COLO668 (cell line): ENCODE measurements around the gene PYGO2.
A peak's percentile ranks its signal among the peaks of the same experiment; 100 is the strongest.

Source experiments
- DNase-seq: peaks from one replicate; lab custom pipeline; 2025; ENCODE audit not compliant: unreplicated experiment; lab: John Stamatoyannopoulos, UW

Gene PYGO2

DNA sequence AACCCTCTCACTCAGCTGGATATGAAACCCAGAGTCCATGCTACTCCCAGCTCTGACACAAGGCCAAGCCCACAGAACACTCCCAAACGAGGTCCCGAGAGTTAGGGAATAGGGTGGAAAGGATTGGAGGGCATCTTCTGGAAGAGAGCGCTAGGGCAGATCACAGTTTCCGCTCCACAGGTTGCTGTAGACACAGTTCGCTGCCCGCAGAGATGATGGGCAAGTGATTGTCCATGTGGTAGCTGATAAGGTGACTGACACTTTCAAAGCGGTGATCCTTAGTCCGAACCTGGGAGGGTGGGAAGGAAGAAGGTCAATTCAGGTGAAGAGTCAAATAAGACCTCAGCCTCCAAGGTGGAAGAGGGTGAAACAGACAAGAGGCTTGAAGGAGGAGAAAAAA lies 2.1 kb upstream of the PYGO2 start:
- DNase-seq = no peak

DNA sequence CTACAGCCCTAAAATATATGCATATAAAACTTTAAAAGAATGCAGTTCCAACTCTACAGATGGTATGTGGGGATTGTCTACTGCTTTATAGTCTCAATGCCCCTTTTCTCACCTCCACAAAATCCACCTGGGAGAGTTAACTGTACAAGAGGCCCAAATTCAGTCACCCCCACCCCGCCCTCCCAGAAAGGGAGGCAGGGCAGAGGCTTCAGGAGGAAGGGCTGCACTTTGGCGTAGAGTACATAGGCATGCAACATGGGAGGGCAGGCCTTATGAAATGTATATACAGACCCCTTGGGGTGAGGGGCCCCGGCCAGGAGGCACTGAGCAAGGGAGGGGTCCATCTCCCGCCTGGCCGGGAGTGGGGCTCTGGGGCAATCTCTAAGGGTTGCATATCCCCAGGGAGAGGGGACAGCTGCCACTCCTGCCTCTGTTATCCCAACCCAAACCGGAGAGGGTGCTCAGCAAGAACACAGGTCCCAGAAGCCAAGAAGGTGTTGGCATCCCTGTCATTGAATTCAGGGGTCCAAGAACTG lies 1.3 kb upstream of the PYGO2 start:
- DNase-seq = no peak

DNA sequence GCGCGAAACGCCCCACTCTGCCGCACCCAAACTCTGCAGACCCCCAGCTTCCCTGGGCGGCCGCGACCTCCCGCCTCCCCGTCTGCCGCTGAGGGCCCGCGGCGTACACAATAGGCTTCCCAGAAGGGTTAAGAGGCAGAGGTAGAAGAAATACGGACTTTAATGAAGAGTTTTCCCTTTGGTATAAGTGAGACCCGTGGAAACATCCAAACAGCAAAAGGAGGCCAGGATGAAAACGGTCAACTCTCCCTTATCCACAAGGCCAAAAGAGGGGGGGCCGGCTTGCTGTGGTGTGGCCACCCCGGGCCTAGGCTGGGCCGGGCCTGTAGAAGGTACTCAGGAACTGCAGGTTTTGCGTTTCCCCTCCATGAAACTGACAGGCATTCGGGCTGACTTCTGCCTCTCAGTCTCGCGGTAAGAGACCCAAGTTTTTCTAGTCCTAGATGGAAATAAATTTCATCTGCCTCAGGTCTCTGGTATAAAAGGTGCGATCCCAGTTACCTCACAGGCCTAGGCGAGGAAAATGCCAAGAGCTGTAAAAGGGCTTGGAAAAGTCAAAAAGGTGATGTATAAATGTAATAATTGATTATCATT lies 671 bp upstream of the PYGO2 start:
- peak; percentile 57 for DNase-seq

DNA sequence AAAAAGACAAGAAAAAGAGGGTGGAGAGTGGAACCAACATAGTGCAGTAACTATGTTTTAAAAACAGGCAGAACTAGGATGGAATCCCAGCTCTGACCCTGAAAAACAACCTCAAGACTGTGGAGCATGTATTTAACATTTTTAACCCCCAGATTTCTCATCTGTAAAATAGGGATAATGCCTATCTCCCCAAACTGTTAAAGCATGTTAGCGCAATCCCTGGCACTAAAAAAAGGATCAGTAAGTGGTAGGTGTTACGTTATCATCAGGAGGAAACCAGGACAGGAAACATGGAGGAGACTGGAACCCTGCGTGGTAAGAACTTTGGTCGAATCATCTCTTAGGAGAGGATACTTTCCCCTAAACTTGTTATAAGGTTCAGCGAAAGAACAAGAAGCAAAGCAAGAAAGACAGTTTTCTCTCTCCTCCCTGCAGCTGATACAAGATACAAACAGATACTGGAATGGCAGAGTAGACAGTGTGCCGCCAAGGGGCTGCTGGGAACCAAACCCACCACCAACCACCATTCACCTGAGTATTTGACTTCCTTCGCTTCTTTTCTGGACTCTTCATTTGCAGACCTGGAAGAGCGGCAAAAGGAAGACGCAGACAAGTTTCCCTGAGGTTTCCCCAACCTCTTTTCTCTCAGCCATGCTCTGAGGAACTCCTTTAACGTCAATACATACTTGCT lies 991 bp downstream of the PYGO2 start:
- DNase-seq = no peak

DNA sequence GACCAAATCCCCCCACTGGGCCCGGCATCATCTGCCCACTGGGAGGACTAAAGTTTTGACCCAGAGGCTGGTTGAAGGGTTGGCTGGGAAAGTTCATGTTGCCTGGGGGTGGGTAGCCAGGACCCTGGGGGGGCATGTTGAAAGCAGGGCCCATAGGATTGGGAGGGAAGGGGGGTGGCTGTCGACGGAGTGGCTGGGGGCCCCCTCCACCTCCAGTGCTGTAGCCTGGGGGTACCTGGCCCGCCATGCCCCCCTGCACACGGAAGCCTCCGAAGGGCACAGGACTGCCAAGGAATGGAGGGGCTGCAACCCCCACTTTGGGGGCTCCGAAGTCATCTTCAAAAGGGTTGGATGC lies 2.2 kb downstream of the PYGO2 start:
- no peak for DNase-seq

DNA sequence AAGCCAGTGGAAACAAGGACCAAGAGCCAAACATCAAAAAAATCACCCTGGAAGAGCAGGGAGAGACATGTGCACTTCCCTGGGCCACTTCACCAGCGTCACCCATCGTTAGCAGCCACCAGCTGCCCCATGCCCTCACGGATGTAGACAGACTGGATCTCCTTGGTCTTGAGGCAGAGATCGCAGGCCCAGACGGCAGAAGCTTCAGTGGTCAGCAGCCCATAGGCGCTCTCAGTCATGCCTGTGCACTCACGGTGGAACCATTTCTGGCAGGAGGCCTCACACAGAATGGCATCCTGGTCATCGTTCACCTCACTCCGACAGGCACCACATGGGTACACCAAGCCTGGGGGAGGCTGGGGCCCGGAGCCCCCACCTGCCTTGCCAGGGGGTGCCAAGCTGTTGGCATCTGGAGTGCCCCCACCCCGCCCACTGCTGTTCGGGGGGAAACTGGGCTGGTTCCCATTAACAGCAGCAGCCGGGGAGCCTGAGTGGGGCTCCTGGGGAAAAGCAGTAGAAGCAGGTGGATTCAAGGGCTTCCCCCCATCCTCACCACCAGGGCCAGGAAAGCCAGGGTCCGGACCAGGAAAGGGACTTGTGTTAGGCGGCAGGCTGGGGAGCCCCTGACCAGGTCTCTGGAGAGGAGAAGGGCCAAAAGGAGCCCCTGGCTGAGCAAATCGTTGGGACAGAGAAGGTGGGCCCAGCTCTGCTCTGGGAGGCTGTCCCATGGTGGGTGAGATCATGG lies 2.7 kb downstream of the PYGO2 start:
- no peak for DNase-seq

DNA sequence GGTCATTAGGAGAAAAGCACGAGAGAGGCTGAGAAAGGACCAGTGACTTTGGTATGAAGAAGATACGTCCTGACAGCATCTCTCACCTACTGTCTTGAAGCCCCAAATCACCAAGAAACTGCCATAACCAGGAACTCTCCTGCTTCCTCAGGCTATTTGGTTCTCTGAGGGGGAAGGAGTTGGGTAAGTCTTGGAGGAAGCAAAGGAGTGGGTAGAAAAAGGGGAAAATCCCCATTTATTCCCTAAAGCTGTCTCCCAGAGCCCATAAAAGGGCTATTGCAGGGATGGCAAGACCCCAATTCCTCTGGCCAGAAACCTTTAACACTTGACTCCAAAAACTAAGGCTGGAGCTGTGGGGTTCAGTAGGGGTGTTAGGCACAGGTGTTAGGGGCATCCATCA lies 3.5 kb downstream of the PYGO2 start:
- DNase-seq = no peak

DNA sequence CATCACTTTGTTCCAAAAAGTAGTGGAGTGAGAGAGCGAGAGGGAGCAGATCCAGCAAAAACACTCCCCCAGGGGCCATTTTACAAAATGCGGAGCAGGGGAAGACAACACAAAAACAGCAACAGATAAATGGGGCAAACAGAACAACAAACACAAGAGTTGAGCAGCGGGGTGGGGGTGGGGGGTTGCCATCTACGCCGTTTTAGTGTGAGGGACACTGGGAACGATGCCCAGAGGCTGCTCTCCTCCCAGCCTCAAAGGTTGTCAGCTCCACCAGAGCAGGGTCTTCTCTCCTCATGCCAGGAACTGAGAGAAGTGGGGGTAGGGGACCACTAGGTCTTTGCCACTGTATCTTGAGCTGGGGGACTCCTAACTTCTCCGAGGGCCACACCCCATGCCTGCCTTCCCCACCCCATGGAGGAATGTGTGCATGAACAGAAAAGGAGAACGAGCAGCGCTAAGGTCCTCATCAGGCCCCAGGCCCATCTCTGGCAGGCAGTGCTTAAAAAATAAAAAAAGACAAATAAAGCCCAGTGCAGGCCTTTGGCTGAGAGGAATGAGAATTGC lies 4.4 kb downstream of the PYGO2 start:
- DNase-seq = no peak

DNA sequence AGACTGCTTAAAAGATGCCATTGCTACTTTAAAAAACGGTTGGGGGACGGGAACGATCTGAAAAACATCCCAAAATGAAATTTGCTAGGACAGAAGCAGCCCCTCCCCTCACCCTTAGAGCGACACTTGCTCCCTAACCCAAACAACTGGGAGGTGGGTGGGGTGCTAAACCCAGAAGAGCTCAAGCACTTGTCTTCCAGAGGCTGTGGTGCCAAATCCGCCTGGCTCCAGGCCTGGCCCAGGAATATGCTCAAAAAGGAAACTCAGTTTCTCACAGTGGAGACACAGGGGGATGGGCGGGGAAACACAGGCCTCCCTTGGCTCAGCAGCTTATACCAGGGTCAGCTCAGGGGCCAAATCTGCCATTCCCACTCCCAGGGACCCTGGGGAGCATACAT lies 5.0 kb downstream of the PYGO2 start:
- DNase-seq = no peak

DNA sequence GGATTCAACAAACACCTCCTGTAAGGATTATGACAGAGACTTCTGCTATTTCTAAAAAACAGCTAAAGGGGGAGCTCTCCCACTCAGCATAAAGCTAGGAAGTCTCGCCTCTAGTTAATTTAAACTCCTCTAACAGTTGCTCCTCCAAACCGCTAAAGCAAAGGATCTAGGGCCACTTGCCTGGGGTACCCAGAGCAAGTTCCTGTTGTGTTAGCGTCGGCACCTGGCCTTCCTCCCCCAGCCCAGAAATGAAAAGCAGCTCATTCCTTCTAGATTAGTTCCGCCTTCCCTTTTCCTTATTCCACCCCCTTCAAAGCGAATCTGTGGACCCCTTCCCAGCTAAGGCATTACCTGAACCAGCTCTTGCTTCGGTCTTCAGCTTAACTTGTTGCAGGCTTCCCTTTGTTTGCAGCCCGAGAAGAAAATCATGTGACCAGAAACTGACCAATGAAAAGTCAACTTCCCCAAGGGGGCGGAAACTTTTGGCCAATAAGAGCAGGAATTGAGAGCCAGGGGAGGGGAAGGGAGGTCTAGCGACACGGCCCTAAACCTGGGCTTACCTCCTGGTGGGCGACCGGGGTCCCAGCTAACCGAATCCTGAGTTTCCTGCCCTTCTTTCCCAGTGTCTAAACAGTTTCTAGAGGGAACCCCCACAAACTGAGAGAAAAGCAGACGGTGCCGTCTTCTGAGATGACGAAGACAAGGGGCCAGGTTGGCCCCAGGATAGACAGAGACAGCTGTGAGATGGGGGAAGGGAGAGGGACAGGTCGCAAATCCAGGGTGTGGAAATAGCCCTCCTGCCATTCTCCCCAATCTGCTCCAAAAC lies 5.7 kb downstream of the PYGO2 start, which contains the start of gene PBXIP1:
PBXIP1 (minus strand) TSS at position 382 of the 826 bp plus-strand sequence. CDS start 2,378 bp downstream, outside the sequence.
- DNase-seq = peak; percentile 75

DNA sequence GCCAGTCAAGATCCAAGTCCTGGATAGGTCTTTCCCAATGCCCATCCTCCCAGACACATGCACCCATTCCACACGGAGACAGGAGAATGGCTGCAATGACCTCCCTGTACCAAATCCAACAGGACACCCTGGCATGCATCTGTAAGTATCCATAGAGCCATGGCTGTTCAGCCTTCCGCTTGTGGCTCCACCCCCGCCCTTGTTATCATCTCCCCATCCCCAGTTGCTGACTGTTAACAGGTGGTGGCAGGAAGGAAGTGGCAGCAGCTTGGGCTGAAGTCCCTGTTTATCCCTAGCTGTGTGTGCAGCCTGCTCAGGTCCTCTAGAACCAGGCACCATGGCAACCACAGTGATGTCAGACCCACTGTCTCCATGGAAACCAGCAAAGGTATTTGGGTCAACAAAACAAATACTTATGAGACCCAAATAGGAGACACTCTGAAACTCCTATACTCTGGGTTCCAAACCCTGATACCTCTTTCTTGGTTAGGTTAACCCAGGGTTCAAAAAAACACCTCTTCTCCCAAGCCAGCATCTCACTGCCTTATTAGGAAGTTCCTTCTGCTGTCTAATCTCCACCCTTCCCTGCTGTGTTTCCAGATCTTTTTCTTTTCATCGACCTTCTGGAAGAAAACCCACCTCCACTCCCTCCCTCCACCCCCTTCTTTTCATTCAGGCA lies 6.4 kb downstream of the PYGO2 start:
- DNase-seq = peak; percentile 81

DNA sequence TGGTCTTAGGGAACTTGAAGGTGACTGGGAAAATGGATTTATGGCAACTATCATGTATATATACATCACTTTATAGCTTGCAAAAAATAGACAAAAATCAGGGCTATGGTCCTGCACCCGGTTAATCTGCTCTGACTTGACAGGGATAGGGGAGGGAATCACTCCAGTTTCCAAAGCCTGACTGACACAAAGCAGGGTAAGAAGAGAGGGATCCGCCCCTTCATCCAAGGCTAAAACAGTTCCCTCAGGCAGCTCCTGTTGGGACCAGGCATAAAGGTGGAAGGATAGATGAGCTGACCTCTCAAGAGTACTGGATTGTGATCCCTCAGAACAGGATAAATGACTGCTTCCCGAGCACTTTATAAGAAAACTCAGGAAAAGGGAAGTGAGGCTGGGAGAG lies 7.0 kb downstream of the PYGO2 start:
- no peak for DNase-seq

DNA sequence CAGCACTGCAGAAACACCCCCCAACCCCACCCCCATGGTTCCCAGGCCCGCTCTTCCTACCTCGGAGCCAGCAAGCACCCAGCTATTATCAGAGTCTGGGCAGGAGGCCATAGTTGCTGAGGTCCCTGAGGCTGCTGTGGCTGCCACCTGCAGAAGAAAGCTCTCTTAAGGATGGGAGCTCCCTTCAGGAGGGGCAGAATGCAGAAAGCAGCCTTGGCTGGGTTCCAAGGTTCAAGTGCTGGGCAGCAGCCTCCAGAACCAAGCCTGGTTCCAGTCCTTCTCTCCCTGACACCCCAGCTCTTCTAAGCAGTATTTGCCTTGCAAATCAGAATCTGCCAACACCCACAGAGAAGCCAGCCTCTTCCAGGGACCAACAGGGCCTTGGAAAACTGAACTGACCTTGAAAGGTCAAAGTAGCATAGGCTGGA lies 8.0 kb downstream of the PYGO2 start:
- no peak for DNase-seq

DNA sequence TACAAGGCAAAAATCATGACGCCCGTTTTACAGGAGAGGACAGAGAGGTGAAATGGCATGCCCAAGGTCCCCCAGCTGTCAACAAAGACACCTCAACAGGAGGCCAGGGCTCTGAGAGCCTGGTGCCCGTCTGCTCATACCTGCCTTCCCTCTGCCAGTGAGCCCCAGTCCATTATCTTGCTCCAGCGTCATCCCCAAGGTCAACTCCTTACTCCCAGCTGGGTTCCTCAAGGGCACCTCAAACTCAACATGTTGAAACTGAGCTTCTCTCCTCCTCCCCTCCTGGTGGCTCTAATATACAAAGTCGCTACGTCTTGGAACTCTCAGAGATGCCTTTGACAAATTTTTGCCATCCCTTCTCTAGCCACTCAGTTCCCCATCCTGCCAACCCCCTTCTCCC lies 8.9 kb downstream of the PYGO2 start:
- DNase-seq = no peak

DNA sequence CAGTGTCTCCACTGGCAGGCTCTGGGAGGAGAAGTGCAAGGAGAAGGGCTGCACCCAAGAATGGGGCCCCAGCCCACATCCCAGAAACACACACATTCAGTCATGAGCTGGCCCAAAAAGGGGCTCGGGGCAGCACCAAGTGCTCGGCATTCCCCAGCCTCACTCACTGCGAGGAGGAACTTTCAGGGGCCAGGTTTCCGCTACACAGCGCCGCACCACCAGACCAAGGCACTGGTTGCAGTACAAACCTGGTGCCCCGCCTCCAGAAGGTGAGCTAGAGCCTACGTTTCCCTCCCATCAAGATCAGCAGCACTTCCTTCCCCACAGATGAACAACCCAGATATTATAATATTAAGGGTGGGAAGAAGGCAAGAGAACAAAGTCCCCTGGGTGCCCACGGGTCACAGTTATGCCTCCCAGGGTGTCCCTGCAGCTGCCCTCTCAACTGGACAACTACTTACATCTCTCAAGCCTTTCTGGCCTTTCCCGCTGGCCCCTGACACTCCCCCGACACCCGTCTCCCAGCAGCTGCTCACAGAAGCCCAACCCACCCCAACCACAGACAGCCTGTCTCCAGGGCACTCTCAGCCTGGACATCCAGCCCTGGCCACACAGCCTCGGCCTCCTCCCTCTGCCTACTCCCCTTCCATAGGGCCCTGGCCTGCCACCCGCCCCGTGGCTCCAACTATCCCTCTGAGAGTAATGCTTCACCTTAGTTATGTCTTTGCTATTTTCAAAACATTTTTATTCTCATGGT lies 9.5 kb downstream of the PYGO2 start:
- DNase-seq = no peak

DNA sequence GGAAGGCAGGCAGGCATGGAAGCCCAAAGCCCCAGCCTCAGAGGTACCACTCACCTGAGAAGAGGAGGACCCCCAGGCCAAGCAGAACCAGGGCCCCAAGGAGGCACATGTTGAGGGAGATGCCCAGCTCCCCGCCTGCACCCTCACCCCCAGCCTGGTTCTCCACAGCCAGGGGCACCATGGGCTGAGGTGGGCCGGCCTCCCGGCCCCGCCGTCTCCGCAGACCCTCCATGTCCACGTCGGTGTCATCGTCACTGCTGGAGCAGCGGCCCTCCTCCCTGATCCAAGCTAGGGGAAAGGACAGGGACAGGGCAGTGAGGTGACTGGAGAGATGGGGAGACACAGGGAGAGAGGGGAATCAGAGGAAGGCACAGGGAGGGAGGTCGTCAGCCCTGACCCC lies 13.5 kb downstream of the PYGO2 start:
- no peak for DNase-seq

DNA sequence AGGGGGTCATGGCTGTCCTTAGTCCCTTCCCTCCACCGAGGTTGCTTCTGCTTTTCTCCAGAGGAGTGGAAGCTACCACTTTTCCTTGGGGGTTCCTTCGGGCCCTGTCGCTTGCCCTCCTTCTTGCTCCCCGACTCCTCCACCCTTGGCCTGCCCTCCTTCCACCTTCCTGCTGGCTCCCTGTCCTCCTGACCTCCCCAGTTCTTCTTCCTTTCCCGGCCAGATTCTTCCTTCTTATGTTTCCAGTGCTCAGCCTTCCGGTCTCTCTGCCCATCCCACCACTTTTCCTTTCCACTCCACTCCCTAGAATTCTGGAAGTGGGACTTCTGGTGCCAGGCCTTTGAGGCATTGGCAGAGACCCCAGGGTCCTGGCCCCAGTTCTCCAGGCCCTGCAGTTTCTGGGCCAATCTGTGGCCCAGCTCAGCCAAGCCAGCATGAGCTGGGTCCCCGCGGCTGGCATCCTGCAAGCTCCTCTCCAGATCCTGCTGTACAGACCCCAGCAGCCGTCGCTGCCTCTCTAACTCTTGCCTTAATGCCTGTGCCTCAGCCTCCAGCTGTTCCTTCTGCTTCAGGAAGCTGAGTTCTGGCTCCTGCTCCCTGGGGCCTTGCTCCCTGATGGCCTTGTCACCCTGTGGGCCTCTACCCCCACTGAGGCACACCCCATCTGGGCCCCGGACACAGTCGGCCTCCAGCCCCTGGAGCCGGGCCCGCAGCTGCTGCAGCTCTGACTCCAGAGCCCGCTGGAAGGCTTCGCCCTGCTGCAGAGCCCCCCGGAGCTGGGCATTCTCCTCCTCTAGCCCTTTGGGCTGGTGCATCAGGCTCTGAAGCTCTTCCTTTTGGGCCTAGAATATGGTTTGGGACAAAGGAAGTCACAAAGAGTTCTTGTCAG lies 15.4 kb downstream of the PYGO2 start:
- DNase-seq = no peak

DNA sequence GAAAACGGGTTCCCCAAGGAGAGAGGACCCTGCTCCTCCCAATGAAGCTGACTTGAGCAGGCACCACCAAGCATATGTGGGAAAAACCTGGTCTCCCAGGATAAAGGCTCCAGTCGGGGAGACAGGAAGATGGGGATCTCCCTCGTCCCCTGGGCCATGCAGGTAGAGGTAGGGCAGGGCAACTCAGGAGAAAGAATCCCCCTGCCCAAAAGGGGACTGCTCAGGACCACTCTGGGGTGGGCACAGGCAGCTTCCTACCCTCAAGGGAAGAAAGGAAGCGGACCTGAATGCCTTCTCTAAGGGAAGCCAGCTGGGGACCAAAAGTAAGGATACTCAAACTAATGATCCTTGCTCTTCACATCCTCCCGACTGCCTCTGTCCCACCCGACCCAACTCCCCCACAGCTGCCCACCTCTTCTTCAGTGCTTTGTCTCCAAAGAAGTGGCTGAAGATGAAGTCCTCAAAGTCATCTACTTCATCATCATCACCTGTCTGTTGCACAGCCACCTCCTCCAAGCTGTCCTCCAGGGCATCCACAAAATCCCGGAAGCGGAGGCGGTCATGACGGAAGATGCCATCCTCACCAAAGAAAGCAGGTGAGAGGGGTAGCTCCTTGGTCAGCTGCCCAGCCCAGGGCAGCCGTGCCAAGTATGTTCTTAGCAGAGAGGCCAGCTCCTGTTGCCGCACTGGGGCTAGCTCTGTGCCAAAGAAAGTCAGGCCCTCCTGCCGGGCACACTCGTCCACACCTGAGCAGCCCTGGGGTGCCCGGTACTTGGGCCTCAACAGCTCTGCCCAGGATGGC lies 16.2 kb downstream of the PYGO2 start:
- no peak for DNase-seq
